K562 (cell line): Measurements from ENCODE around the gene ATP6V1F. TPM values are rescaled to one million over a fixed set of nuclear protein-coding genes. Genes with fewer than 3 reads are reported as not detected.

Experiments used
- ATAC-seq: fragments of 200-7000 bp; cut with Tn5 transposase; 3 replicates; pipeline ENCODE4 v1.9.1; 2020; ENCODE audit warnings: moderate library complexity
- BruUV-seq: library from RNA; stranded (reverse); fragments of 400-500 nt; replicated peaks from 2 replicates; lab custom pipeline; 2021; lab: Mats Ljungman, UMichigan
- CTCF ChIA-PET: fragments of 300-600 bp; formaldehyde crosslinking; extraction: SDS; loops from one replicate; lab custom pipeline; 2021; ENCODE audit warnings: low intra/inter-chr PET ratio; lab: Yijun Ruan, JAX
- POLR2A ChIA-PET: fragments of 300-600, 350-650 bp; sonication (Branson Sonifier 250); formaldehyde crosslinking; extraction: SDS; loops from one replicate; lab custom pipeline; 2021; ENCODE audit warnings: antibody characterized with exemption, inconsistent platforms; lab: Yijun Ruan, JAX
- DNase-seq, 4 experiments: peaks; one replicate each; pipeline versions ENCODE4 v3.0.0 to v3.0.0-alpha.2; 2011 to 2018; ENCODE audit warnings: low spot score in 3 of 4, mixed read lengths in 3 of 4; ENCODE audit errors: extremely low read depth in 1 of 4
- FAIRE-seq: peaks from 2 replicates; lab custom pipeline; 2011; peaks lifted over from hg19 to GRCh38; lab: Jason Lieb, UNC
- H2AFZ ChIP-seq: 2 replicates; pipeline ENCODE4 v1.6.0; 2011; ENCODE audit warnings: low read depth, low read length, control low read depth, inconsistent platforms
- H3K27ac ChIP-seq: fragments of 200-600 bp; 3 replicates; pipeline ENCODE4 v1.8.0; 2011; ENCODE audit warnings: low read depth, mild to moderate bottlenecking, control low read depth, inconsistent platforms, low read length, moderate library complexity, mixed read lengths; ENCODE audit errors: extremely low read depth
- H3K27me3 ChIP-seq, 2 experiments: fragments of 300-600 bp in 1 of 2; 2 replicates in 1 of 2; 3 replicates in 1 of 2; pipeline versions ENCODE4 v1.6.0 to v1.8.0; 2011; ENCODE audit warnings: inconsistent platforms in 2 of 2, low read length in 2 of 2, mild to moderate bottlenecking in 1 of 2, mixed read lengths in 1 of 2, moderate library complexity in 1 of 2; ENCODE audit not compliant: control insufficient read depth in 2 of 2, insufficient read depth in 2 of 2
- H3K36me3 ChIP-seq: fragments of 300-600 bp; 3 replicates; pipeline ENCODE4 v1.8.0; 2011; ENCODE audit warnings: mild to moderate bottlenecking, low read length, inconsistent platforms; ENCODE audit not compliant: control insufficient read depth, insufficient read depth
- H3K4me1 ChIP-seq, 2 experiments: fragments of 200-600 bp in 1 of 2; replicated peaks in 1 of 2; 2 replicates in 1 of 2; 3 replicates in 1 of 2; pipeline versions ENCODE4 v1.5.1 to v1.8.0; 2011; ENCODE audit warnings: inconsistent platforms in 2 of 2, low read length in 2 of 2, mild to moderate bottlenecking in 1 of 2, mixed read lengths in 1 of 2, moderate library complexity in 1 of 2; ENCODE audit not compliant: control insufficient read depth in 2 of 2, insufficient read depth in 2 of 2
- H3K4me2 ChIP-seq: 2 replicates; pipeline ENCODE4 v1.6.1; 2011; ENCODE audit warnings: low read length, control low read depth, inconsistent platforms, mixed read lengths; ENCODE audit not compliant: insufficient read depth
- H3K4me3 ChIP-seq: fragments of 200-600 bp; sonication (generic), shearing (Covaris generic); 2 replicates; pipeline ENCODE4 v1.5.1; 2016; ENCODE audit warnings: control low read depth, inconsistent platforms
- H3K79me2 ChIP-seq: fragments of 200-600 bp; 3 replicates; pipeline ENCODE4 v1.8.0; 2011; ENCODE audit warnings: low read length, inconsistent platforms; ENCODE audit not compliant: control insufficient read depth, insufficient read depth
- H3K9ac ChIP-seq, 2 experiments: 2 replicates each; pipeline versions ENCODE4 v1.6.0 to v1.6.1; 2011; ENCODE audit warnings: low read depth in 2 of 2, low read length in 2 of 2, control low read depth in 1 of 2, inconsistent platforms in 1 of 2, mild to moderate bottlenecking in 1 of 2, mixed read lengths in 1 of 2; ENCODE audit not compliant: insufficient read depth in 1 of 2
- H3K9me1 ChIP-seq: one replicate; pipeline ENCODE4 v1.6.0; 2011; ENCODE audit warnings: inconsistent platforms, mild to moderate bottlenecking, low read length, moderate library complexity; ENCODE audit not compliant: control insufficient read depth, insufficient read depth
- H3K9me3 ChIP-seq: replicated peaks from 2 replicates; pipeline ENCODE4 v1.5.1; 2011; ENCODE audit warnings: low read depth, low read length, inconsistent platforms; ENCODE audit not compliant: control insufficient read depth, insufficient read depth
- H4K20me1 ChIP-seq: replicated peaks from 2 replicates; pipeline ENCODE4 v1.6.1; 2011; ENCODE audit warnings: low read length, inconsistent platforms, mixed read lengths; ENCODE audit not compliant: control insufficient read depth, insufficient read depth
- ATF7 ChIP-seq: fragments of 450-650 bp; IDR thresholded peaks from 2 replicates; pipeline ENCODE4 v1.7.1; 2014; ENCODE audit warnings: mild to moderate bottlenecking, moderate library complexity
- BRD4 ChIP-seq: fragments of 200-600 bp; sonication (generic); IDR thresholded peaks from 2 replicates; pipeline ENCODE4 v1.6.1; 2017; ENCODE audit warnings: inconsistent platforms
- BRF1 ChIP-seq: IDR thresholded peaks from 3 replicates; pipeline ENCODE4 v1.6.1; 2011; ENCODE audit warnings: borderline replicate concordance, mild to moderate bottlenecking; ENCODE audit not compliant: insufficient read length; ENCODE audit errors: extremely low read depth
- CXXC5 ChIP-seq: fragments of 250-450 bp; sonication (Bioruptor Pico); IDR thresholded peaks from 2 replicates; pipeline ENCODE4 v1.8.0; 2022; ENCODE audit warnings: inconsistent platforms, mild to moderate bottlenecking, moderate library complexity
- DIDO1 ChIP-seq: fragments of 450-650 bp; IDR thresholded peaks from 2 replicates; pipeline ENCODE4 v1.6.1; 2016; ENCODE audit warnings: low read depth, missing biosample characterization, missing genetic modification characterization
- HDAC1 ChIP-seq, 2 experiments: fragments of 450-650 bp; IDR thresholded peaks; 2 replicates each; pipeline ENCODE4 v1.6.1; 2016 to 2017; ENCODE audit warnings: inconsistent platforms in 1 of 2, mild to moderate bottlenecking in 1 of 2, moderate library complexity in 1 of 2
- ILF3 ChIP-seq: fragments of 450-650 bp; IDR thresholded peaks from 2 replicates; pipeline ENCODE4 v1.6.1; 2018; ENCODE audit warnings: antibody characterized with exemption, mild to moderate bottlenecking, moderate library complexity, borderline replicate concordance
- MECOM ChIP-seq: fragments of 250-450 bp; sonication (Bioruptor Pico); IDR thresholded peaks from 2 replicates; pipeline ENCODE4 v1.8.0; 2022; ENCODE audit warnings: inconsistent platforms
- NFE2L1 ChIP-seq: fragments of 450-650 bp; IDR thresholded peaks from 2 replicates; pipeline ENCODE4 v1.6.1; 2016; ENCODE audit warnings: missing genetic modification characterization, low read depth, mild to moderate bottlenecking, missing compliant biosample characterization, moderate library complexity, borderline replicate concordance
- PHF20 ChIP-seq: fragments of 450-650 bp; IDR thresholded peaks from 2 replicates; pipeline ENCODE4 v1.6.1; 2018; ENCODE audit not compliant: partially characterized antibody
- RBM22 ChIP-seq: fragments of 200-400 bp; formaldehyde crosslinking; IDR thresholded peaks from 2 replicates; pipeline ENCODE4 v1.6.1; 2018; ENCODE audit warnings: low read length, low read depth; ENCODE audit not compliant: poor library complexity, severe bottlenecking
- RBM39 ChIP-seq: fragments of 200-400 bp; formaldehyde crosslinking; optimal IDR thresholded peaks from 2 replicates; pipeline ENCODE3; 2018; ENCODE audit warnings: low read depth, low read length
- RCOR1 ChIP-seq, 2 experiments: IDR thresholded peaks; 2 replicates each; pipeline ENCODE4 v1.6.1; 2012; ENCODE audit warnings: low read depth in 2 of 2, low read length in 2 of 2, borderline replicate concordance in 1 of 2, improper control_type of control experiment in 1 of 2
- SMAD3 ChIP-seq: fragments of 450-650 bp; formaldehyde crosslinking; conservative IDR thresholded peaks from 2 replicates; pipeline ENCODE4 v1.4.0; 2020; ENCODE audit warnings: mild to moderate bottlenecking
- SNIP1 ChIP-seq: fragments of 450-650 bp; IDR thresholded peaks from 2 replicates; pipeline ENCODE4 v1.7.1; 2017; ENCODE audit warnings: low read depth, mild to moderate bottlenecking
- TAF15 ChIP-seq: fragments of 200-400 bp; formaldehyde crosslinking; IDR thresholded peaks from 2 replicates; pipeline ENCODE4 v1.6.1; 2017; ENCODE audit warnings: mild to moderate bottlenecking, low read depth, low read length, moderate library complexity
- ZNF232 ChIP-seq: sonication (generic); formaldehyde crosslinking; IDR thresholded peaks from 2 replicates; pipeline ENCODE4 v1.8.0; 2022; ENCODE audit warnings: mild to moderate bottlenecking, missing genetic modification reagents
- WGBS: fragments of 100-300 bp; shearing (Covaris generic); methylation state at CpG from one replicate; pipeline ENCODE4 v1.1.6; 2016; ENCODE audit warnings: low coverage, mixed read lengths; ENCODE audit not compliant: insufficient coverage; ENCODE audit errors: missing lambda C conversion rate; 5-methylcytosine and 5-hydroxymethylcytosine counted together
- in situ Hi-C: fragments of 300-500 bp; cut with MboI; formaldehyde crosslinking; loops from 4 replicates; pipeline ENCODE4 v1.15.0; 2018; ENCODE audit warnings: inconsistent platforms, mixed read lengths
- intact Hi-C: fragments of 100-400 bp; cut with micrococcal nuclease; formaldehyde crosslinking; loops from 2 replicates; pipeline ENCODE4 v1.14.2; 2022
- polyA plus RNA-seq, 8 experiments: library from polyadenylated mRNA; depleted of rRNA in 4 of 8; stranded (reverse) in 5 of 8; unstranded in 3 of 8; fragments of >200 nt; fragmentation: Nextera tagmentation in 2 of 8; fragmentation: Illumina TruSeq in 1 of 8; extraction: Ambion mirVana in 2 of 8; extraction: Trizol in 1 of 8; gene quantifications; 2 replicates each; pipeline versions ENCODE4 v1.2.1 to v1.2.3, GENCODE V29; 2011 to 2014; ENCODE audit warnings: inconsistent platforms in 1 of 8, missing spikeins in 1 of 8
- total RNA-seq, 7 experiments: library from RNA; depleted of rRNA in 6 of 7; stranded (reverse); fragments of >200 nt in 6 of 7; fragmentation: Illumina TruSeq in 2 of 7; extraction: Trizol in 2 of 7; gene quantifications; 2 replicates each; pipeline versions ENCODE4 v1.2.1 to v1.2.3, GENCODE V29; 2011 to 2021; ENCODE audit warnings: low replicate concordance in 1 of 7
- TF ChIP-seq, protein P1 (sequence below): sonication (generic); formaldehyde crosslinking; IDR thresholded peaks from 2 replicates; pipeline ENCODE4 v1.8.1; 2022; ENCODE audit warnings: missing genetic modification reagents
- TF ChIP-seq, protein P2 (sequence below): fragments of 450-650 bp; conservative IDR thresholded peaks from 2 replicates; pipeline ENCODE4 v1.6.1; 2016; ENCODE audit warnings: missing genetic modification characterization, low read depth, mild to moderate bottlenecking, missing compliant biosample characterization, moderate library complexity
- TF ChIP-seq, protein P3 (sequence below): fragments of 450-650 bp; formaldehyde crosslinking; IDR thresholded peaks from 2 replicates; pipeline ENCODE4 v1.4.0; 2020; ENCODE audit warnings: mild to moderate bottlenecking, mixed read lengths

Gene ATP6V1F
- total and polyA plus RNA-seq, 9 of the 15 experiments (the other 6 are each of a cell fraction or from before 2014, with no cell fraction given): 206 to 1,123 (median 542) TPM

DNA sequence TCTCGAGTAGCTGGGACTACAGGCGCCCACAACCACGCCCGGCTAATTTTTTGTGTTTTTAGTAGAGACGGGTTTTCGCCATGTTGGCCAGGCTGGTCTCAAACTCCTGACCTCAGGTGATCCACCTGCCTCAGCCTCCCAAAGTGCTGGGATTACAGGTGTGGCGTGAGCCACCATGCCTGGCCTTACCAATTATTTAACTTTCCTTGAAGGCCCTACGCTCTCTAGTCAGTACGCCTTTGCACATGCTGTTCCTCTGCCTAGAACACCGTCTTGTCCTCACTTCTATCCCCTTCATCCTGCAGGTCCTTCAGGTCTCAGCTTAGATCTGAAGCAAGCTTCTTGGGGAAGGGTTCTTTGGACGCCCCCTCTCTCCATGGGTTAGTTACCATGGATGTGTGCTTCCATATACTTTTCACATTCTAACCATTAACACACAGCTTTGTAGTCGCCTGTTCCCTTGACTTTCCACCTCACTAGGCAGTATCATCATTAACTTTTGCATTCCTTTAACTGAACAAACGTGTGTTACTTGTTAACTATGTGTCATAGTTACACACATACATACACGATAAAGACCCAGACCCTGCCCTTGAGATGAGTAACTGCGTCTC, 592 bp upstream of the ATP6V1F start:
- in situ Hi-C loops (no loop called here), intact Hi-C loops (loop anchor here (2.0 to 5.0 kb wide), 4 partner anchors 80 to 385 kb away; partner anchors contain the start of genes CALU and METTL2B)
- BruUV-seq: TSS peak; percentile 92
- no peaks in the 10 kb centered on the region; the same call in 1 of the 2 replicates for H4K20me1 ChIP-seq
- no peaks in the 10 kb centered on the region for H3K9me1 ChIP-seq
- no peaks in the 10 kb centered on the region for H3K9me3 ChIP-seq
- peak overlapping the region; percentile 100 for H3K4me2 ChIP-seq
- ATAC-seq (no peak), DNase-seq (peak in 1 of 4 experiments; percentile 42), FAIRE-seq (no peak)
- no peaks in the 10 kb centered on the region for H3K27me3 ChIP-seq
- ChIA-PET POLR2A (interaction anchor here (0.6 to 7.1 kb wide), 14 partner anchors 11 to 625 kb away, joined by 3 to 47 read pairs (median 4); partner anchors contain the start of gene CALU), CTCF (no interaction called here)
- H3K36me3 ChIP-seq: peaks cover 50% of the 10 kb centered on the region
- H2AFZ ChIP-seq: peak overlapping the region; percentile 97
- WGBS: 53% methylated on average over 15 of the region's 15 CpGs
- peak overlapping the region; percentile 72 to 74 for H3K9ac ChIP-seq
- peak overlapping the region; percentile 81 for H3K27ac ChIP-seq
- H3K4me1 ChIP-seq: peaks cover 38 to 72% of the 10 kb centered on the region in 2 experiments
- H3K4me3 ChIP-seq: peak overlapping the region; percentile 71
- peaks cover 44% of the 10 kb centered on the region for H3K79me2 ChIP-seq
- TF ChIP-seq, protein P1, sequence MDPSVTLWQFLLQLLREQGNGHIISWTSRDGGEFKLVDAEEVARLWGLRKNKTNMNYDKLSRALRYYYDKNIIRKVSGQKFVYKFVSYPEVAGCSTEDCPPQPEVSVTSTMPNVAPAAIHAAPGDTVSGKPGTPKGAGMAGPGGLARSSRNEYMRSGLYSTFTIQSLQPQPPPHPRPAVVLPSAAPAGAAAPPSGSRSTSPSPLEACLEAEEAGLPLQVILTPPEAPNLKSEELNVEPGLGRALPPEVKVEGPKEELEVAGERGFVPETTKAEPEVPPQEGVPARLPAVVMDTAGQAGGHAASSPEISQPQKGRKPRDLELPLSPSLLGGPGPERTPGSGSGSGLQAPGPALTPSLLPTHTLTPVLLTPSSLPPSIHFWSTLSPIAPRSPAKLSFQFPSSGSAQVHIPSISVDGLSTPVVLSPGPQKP (CRISPR knock-in tag): no peak
- TF ChIP-seq SMAD3 (CRISPR knock-in tag) (no peak), RBM39 (no peak), BRF1 (no peak), RCOR1 (IDR thresholded peaks at IDR 0.05; ENCODE audit: borderline replicate concordance in 1 of 2, low read depth in 2 of 2, low read length in 2 of 2) (no peak), SNIP1 (no peak), PHF20 (no peak), TAF15 (no peak), BRD4 (no peak; the same call in 1 of the 2 replicates), ILF3 (no peak), HDAC1 (IDR thresholded peaks at IDR 0.05) (peak in 1 of 2 experiments; percentile 45; a peak in 1 of 4 replicates), MECOM (CRISPR knock-in tag) (0 out of 2 replicates have a peak, but pooled peaks have one; percentile 19), RBM22 (no peak), NFE2L1 (no peak), DIDO1 (tag) (no peak), CXXC5 (CRISPR knock-in tag) (no peak), ATF7 (no peak), ZNF232 (no peak)
- TF ChIP-seq, protein P2, sequence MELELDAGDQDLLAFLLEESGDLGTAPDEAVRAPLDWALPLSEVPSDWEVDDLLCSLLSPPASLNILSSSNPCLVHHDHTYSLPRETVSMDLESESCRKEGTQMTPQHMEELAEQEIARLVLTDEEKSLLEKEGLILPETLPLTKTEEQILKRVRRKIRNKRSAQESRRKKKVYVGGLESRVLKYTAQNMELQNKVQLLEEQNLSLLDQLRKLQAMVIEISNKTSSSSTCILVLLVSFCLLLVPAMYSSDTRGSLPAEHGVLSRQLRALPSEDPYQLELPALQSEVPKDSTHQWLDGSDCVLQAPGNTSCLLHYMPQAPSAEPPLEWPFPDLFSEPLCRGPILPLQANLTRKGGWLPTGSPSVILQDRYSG (tag): no peak
- TF ChIP-seq, protein P3, sequence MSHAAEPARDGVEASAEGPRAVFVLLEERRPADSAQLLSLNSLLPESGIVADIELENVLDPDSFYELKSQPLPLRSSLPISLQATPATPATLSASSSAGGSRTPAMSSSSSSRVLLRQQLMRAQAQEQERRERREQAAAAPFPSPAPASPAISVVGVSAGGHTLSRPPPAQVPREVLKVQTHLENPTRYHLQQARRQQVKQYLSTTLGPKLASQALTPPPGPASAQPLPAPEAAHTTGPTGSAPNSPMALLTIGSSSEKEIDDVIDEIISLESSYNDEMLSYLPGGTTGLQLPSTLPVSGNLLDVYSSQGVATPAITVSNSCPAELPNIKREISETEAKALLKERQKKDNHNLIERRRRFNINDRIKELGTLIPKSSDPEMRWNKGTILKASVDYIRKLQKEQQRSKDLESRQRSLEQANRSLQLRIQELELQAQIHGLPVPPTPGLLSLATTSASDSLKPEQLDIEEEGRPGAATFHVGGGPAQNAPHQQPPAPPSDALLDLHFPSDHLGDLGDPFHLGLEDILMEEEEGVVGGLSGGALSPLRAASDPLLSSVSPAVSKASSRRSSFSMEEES (CRISPR knock-in tag): no peak
